LNCaP clone FGC (cell line): ENCODE measurements around the gene RAPGEF2.

Source experiments
- DNase-seq: peaks from one replicate; pipeline ENCODE4 v3.0.0-alpha.2; 2011; ENCODE audit warnings: low read depth
- H3K4me3 ChIP-seq: 2 replicates; pipeline ENCODE4 v1.5.1; 2011; ENCODE audit warnings: mild to moderate bottlenecking, low read depth, low read length, control low read depth
- TF ChIP-seq, protein P1 (sequence below): IDR thresholded peaks from 2 replicates; pipeline ENCODE4 v1.5.1; 2012; ENCODE audit warnings: mild to moderate bottlenecking; ENCODE audit not compliant: control insufficient read depth, insufficient read depth; ENCODE audit errors: extremely low read depth

The RAPGEF2 gene

DNA sequence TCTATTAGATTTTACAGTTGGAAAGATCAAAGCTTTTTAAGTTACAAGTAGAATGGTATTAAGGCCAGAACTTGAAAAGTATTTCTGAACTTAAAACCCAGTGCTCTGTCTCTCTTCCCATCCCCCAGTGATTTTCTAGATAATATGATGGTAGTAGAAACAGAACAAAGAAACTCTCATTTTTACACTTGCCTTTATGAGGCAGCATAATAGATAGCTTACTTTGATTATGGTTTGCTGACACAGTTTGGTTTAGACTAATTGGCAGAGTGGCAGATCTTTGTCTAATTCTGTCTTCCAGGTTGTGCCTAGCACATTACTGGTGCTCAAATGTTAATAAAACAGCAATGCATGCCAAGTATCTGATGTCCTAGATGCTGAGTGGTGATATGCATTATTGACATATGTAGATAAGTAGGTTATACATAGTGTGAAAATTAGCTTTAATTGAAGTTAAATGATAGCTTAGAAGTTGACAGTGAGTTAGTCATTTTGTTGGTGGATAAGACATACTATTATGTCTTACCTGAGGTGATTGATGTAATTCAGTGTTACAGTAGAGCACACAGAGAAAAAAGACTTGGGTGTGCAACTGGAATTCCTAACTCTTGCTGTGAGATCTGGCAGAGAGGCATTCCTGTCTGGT is 4.3 kb upstream of the RAPGEF2 start:
- TF ChIP-seq, protein P1, sequence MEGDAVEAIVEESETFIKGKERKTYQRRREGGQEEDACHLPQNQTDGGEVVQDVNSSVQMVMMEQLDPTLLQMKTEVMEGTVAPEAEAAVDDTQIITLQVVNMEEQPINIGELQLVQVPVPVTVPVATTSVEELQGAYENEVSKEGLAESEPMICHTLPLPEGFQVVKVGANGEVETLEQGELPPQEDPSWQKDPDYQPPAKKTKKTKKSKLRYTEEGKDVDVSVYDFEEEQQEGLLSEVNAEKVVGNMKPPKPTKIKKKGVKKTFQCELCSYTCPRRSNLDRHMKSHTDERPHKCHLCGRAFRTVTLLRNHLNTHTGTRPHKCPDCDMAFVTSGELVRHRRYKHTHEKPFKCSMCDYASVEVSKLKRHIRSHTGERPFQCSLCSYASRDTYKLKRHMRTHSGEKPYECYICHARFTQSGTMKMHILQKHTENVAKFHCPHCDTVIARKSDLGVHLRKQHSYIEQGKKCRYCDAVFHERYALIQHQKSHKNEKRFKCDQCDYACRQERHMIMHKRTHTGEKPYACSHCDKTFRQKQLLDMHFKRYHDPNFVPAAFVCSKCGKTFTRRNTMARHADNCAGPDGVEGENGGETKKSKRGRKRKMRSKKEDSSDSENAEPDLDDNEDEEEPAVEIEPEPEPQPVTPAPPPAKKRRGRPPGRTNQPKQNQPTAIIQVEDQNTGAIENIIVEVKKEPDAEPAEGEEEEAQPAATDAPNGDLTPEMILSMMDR, result no peak
- no peak for DNase-seq
- no peak overlapping the region for H3K4me3 ChIP-seq

DNA sequence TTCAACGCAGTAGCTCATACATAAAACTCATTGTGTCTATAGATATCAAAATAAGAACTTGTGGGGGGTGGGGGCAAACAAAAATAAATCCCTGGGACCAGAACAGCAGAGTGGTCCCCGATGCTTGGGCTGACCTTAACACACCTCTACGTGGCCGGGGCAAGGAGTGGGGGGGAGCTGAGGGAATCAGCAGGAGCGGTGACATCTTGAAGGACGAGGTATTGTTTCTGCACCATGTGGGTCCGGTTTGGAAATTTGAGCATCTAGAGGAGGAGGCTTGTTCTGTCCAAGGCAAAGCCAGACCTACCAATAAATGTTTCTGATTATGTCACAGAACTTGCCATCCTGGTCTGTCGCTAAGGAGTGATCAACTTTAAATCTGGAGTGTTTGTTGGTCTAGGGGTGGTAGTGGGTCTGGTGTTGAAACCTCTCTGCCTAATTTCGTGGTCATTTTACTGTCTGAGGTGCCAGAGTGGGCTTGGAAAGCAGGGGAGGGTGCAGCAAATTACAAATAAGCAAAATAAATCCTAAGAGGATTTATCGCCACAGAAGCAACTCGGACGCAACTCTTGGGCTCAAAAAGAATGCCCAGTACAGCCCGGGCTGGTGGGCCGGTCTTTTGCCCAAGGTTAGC is 774 bp upstream of the RAPGEF2 start:
- H3K4me3 ChIP-seq, result peak overlapping the region; percentile 85
- TF ChIP-seq, protein P1, result no peak
- no peak for DNase-seq

DNA sequence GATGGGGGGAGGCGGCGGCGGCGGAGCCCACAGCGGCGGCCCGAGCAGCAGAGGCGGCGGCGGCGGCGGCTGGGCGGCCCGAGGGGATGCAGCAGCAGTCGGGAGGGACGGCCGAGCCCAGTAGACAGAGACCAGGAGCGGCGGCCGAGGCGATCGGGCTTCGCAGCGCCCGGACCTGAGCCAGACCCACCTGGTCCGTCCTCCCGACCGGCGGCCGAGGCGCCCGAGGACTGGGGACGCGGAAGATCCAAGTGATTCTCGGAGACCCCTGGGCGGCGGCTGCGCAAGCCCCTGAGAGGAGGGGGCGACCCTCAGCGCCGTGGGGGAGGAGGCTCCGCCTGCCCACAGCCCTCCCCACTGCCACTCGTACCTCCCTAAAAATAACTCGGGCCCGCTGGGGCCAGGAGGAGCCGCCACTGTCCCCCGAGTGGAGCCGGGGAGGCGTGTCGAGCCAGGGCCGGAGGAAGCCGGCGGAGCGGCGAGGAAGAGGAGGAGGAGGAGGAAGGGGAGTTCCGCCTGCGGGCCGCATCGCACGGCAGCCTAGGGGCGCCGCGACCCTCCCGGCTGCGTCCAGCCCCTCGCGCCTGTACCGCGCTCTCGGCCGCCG is 608 bp downstream of the RAPGEF2 start:
- TF ChIP-seq, protein P1, result no peak
- no peak for DNase-seq
- peak overlapping the region; percentile 85 for H3K4me3 ChIP-seq

DNA sequence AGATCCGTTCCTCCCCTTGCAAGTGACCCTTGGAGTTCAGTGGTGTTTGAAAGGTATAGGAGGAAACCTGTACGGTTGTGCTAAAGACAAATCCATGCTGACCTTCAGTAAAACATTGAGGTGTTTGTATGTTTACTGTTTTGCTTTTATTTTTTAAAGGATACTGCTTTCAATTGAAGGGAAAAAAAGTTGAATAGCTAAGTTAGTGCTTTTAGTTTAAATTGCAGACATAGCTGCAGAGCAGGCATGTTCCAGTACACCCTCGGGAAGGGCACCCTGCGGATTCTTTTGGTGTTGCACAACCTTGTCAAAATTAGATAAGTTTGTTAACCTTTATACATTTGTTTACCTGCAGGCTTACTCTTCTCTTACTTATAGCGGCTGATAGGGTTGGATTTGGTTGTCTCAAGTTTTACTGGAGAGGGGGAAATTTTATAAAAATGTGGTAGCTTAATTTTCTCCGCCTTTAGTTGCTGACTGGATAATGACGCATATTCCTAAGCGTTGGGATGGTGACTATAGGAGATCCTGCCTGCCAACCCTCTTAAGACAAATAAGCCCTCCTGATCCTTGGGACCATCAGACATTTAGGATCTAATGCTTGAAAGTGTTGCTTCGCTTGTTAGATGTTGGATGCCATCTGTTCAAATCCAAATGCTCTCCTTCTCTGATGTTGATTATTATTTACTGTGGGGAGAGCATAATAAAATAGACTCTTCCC is 2.0 kb downstream of the RAPGEF2 start:
- DNase-seq, result no peak
- peak overlapping the region; percentile 85 for H3K4me3 ChIP-seq
- TF ChIP-seq, protein P1, result no peak

DNA sequence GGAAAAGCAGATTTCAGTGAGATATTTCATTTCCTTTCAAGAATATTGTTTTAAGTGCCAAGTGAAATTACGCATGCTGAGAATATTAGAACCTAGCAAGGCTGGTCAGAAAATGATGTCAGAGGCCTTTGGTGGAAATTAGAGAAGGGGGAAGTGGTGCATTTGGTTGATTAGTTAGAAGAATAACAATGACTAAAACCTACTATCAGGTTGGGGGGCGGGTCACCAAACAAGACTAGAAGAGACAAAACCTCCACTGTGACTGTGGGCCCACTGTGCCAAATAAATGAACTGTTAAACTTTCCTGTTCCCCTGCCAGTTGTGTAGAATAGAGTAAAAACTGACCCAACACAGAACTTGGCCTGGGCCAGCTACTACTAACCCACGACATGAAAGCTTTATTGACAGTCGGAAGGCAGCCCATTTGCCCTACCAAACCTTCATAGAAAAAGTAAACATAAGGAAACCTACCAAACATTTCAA is 2.9 kb downstream of the RAPGEF2 start:
- no peak for DNase-seq
- TF ChIP-seq, protein P1, result no peak
- H3K4me3 ChIP-seq, result no peak overlapping the region

DNA sequence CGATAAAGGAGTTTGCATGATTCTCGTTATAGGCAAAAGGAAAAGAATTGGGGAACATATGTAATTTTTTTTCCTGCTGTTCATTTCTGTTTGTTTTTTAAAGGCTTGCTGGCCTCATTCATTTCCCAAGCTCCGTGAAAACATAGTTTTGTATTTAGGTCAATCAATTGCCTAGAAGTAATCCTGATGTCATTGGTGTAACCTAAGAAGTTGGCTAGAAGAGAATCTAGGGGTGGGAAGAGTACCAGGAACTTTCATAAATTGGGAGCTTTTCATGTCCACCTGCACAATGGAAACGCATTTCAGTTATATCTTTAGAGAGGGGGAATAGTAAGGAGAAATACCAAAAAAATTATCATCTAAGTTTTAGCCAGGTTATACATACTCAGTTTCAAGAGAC is 3.8 kb downstream of the RAPGEF2 start:
- TF ChIP-seq, protein P1, result no peak
- no peak overlapping the region for H3K4me3 ChIP-seq
- no peak for DNase-seq
